NT2/D1 (cell line): ENCODE results near the gene EFHD1.
"Not testable (repeated sequence)": the region's sequence is repeated elsewhere in the genome, so short reads cannot be mapped to it uniquely, and the experiment has no call there.

Experiments used
- YY1 ChIP-seq: IDR thresholded peaks from 2 replicates; pipeline ENCODE4 v1.6.1; 2011; ENCODE audit not compliant: insufficient read length, insufficient read depth
- ZNF274 ChIP-seq: IDR thresholded peaks from 2 replicates; pipeline ENCODE4 v1.6.1; 2011; ENCODE audit warnings: mild to moderate bottlenecking, low read depth, low read length

- not testable (repeated sequence) for TF ChIP-seq YY1, ZNF274
Measured at GRCh38 chr2:232720056-232720455, 86.7 kb downstream of the EFHD1 start.
